GM18519 (cell line): Measurements from ENCODE around the gene PHLDB1.
"Not testable (repeated sequence)": the region's sequence is repeated elsewhere in the genome, so short reads cannot be mapped to it uniquely, and the experiment has no call there.

Experiments
- ATAC-seq: cut with Tn5 transposase; IDR thresholded peaks from one replicate; pipeline ENCODE4 v1.9.1; 2021; ENCODE audit warnings: mild to moderate bottlenecking, moderate library complexity; ENCODE audit not compliant: unreplicated experiment, low FRiP score

PHLDB1 gene

GRCh38 chr11:118607401-118608359, at the start of gene PHLDB1:
PHLDB1 (plus strand) TSS chr11:118607615; CDS start chr11:118613837, 6,222 bp downstream.
- ATAC-seq, result no peak

GRCh38 chr11:118560806-118561205, 46.6 kb upstream of the PHLDB1 start:
- ATAC-seq, result no peak

- no peak for ATAC-seq
Measured at GRCh38 chr11:118565051-118565450, 42.4 kb upstream of the PHLDB1 start.

GRCh38 chr11:118569670-118570069, 37.7 kb upstream of the PHLDB1 start:
- ATAC-seq, result no peak

GRCh38 chr11:118570787-118571186, 36.6 kb upstream of the PHLDB1 start:
- no peak for ATAC-seq

GRCh38 chr11:118571701-118572060, 35.7 kb upstream of the PHLDB1 start:
- ATAC-seq, result not testable (repeated sequence)

- ATAC-seq, result no peak
Measured at GRCh38 chr11:118572061-118572980, 35.1 kb upstream of the PHLDB1 start, which contains the start of gene ARCN1. ARCN1 (plus strand) TSS chr11:118572409; CDS start chr11:118572548, 139 bp downstream.

GRCh38 chr11:118572981-118573550, 34.3 kb upstream of the PHLDB1 start:
- no peak for ATAC-seq

GRCh38 chr11:118574636-118575035, 32.8 kb upstream of the PHLDB1 start:
- no peak for ATAC-seq

GRCh38 chr11:118577995-118578394, 29.4 kb upstream of the PHLDB1 start:
- not testable (repeated sequence) for ATAC-seq

- ATAC-seq, result no peak
Measured at GRCh38 chr11:118581057-118581456, 26.4 kb upstream of the PHLDB1 start.

GRCh38 chr11:118587952-118588351, 19.5 kb upstream of the PHLDB1 start:
- ATAC-seq, result no peak

- ATAC-seq, result no peak
Measured at GRCh38 chr11:118592616-118593367, 14.6 kb upstream of the PHLDB1 start.

GRCh38 chr11:118594984-118595383, 12.4 kb upstream of the PHLDB1 start:
- ATAC-seq, result not testable (repeated sequence)

GRCh38 chr11:118596224-118597146, 10.9 kb upstream of the PHLDB1 start:
- ATAC-seq, result no peak

GRCh38 chr11:118597556-118597955, 9.9 kb upstream of the PHLDB1 start:
- ATAC-seq, result no peak

- no peak for ATAC-seq
Measured at GRCh38 chr11:118602331-118602730, 5.1 kb upstream of the PHLDB1 start.

GRCh38 chr11:118603709-118604108, 3.7 kb upstream of the PHLDB1 start:
- ATAC-seq, result not testable (repeated sequence)

- no peak for ATAC-seq
Measured at GRCh38 chr11:118604566-118604965, 2.8 kb upstream of the PHLDB1 start.
